DMS 273 (cell line): ENCODE measurements around the gene RBM19.

ENCODE experiments used
- DNase-seq: peaks from one replicate; lab custom pipeline; 2025; ENCODE audit not compliant: unreplicated experiment; lab: John Stamatoyannopoulos, UW

Gene RBM19

DNA sequence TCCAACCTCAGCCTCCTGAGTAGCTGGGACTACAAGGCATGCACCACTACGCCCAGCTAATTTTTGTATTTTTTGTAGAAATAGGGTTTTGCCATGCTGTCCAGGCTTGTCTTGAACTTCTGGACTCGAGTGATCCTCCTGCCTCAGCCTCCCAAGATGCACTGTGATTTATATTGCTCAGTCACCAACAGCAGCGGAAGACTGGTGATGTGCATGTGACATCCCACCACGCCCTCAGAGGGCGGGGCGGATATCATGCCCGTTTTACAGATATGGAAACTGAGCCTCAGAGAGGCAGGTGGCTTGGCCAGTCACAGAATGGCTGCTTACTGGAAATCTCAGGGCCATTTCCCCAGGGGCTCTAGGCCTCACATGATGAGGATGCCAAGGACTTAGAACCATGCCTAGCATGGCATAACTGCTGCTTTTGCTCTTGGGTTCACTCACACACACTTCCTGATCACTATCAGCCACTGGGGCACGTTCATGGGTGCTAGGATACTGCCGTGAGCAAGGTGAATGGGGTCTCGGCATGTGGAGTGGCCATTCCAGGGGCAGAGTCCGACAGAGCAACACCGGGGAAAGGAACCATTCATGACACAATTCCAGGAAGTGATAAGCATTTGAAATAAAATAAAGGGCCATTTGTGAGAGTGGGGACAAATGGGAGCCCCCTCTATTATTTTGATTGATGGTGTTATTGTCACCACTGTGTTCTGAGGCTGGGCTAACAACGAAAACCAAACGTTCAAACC, 31.9 kb downstream of the RBM19 start:
- no peak for DNase-seq

DNA sequence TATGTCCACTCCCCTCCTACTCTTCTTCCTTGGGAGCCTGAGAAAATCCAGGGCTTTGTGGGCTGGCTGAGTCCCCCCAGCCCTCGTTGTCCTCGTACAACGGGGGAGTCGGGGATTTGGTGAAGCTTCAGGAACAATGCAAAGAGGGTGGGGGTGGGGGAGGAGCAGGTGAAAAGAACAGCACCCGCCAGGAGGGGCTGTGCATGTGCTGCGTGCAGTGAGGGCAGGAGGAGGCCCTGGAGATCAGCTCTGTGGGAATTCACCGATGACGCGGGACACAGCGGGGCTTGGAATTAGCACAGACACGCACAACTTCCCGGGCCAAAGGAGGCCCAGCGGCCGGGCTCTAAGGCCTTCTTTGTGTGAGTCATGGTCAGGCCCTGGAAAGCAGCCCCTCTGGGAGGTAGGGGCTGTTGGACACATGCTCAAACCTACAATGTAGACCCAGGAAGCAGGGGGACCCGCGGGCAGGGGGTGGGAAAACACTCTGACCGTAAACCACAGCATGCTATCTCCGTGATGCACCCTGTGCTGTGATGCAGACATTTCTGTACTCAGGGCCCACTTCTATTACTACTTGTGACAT, 32.8 kb downstream of the RBM19 start:
- no peak for DNase-seq

DNA sequence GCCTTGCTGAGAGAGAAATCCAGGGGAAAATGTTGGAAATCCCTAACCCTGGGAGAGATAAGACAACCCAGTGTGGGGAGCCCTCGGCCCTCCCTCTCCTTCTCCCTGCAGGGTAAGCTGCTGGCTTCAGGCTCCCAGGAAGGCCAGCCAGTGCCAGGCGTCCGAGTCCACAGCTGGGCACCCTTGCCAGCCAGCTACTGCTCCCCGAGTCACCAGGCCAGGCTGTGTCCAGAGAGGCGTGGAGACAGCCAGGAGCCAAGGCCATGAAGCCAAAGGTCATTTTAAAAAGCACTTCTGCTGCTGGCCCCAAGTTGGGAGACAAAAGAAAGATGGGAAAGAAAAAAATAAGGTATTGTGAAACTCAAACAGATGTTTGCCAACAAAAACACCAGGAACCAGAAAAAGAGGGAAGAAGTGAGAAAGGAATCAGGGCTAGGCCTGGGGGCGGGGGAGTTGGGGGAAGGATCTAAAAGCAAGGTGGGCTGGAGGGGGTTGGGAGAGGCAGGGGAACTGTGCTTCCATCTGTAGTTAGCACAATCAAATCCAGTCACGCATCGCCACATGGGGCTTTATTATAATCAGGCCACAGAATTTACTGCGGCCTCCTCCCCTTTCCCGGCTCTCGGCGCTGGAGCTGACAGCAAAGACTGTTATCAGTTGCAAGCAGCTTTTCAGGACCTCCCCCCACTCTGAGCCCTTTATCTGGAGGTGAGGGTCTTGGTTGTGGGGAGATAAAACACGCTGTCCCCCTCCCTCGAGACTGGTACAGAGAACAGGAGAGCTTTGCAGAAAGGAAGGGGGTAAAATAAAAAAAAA, 33.5 kb downstream of the RBM19 start:
- DNase-seq: no peak

DNA sequence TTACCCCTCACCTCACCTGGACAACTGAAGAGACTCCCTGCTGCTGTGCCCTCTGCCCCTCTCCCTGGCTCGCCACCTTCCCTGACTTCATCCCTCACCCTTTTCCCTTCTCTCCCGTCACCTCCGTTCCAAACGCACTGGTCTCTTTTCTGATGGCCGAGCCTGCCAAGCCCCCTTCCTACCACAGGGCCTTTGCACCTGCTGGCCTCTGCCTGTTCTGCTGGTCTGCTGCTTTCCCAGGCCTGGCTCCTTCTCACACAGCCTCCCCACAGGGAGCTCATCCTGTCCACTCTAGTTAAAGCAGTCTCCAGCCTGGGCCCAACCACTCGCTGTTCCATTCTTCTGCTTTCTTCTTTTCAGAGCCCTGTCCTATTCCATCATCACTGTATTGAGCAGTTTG, 34.6 kb downstream of the RBM19 start:
- no peak for DNase-seq

DNA sequence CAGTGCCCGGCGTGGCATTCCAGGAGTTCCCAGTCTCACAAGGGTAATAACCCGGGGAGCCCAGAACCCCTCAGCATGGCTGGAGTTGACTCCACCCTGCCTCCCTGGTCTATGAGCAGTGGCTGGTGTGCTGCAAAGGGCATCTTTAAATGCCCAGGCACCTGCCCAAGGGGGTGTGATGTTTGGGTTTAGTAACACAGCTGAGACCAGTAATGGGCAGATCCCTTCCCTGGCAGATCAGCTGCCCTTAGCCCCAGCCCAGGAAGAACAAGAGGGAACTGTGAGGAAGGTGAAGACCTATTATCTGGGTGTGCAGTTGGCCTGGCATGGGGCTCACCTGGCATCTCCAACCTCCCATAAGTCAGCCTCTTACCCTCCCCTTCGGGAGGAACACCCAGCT, 35.9 kb downstream of the RBM19 start:
- no peak for DNase-seq

DNA sequence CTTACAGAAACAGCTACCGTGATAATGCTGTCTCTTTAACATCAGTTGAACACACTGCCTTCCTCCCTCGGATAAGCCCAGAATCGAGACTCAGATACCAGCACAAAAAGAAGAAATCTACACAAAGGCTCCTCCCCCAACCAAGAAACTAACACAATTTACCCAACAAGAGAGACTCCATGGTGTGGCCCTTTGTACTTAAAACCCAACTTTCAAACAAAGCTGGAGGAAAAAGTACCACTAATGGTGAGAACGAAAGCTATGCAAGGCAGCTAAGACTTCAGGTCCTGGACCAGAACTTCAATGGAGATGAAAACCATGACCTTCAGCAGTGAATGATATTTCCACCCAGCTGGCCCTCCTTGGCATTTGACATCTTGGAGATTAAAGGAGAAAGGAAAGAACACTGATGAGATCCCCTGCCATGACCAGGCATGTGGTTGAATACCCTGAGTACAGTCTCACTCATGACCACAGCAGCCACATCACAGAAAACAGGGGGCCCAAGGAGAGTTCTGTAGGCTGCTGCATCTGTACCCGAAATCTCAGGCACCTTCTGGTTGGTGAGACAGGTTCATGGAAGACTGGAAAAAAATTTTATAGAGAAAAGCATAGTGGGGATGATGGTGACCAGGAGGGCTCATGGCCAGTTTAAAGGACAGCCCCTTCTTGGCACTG, 36.7 kb downstream of the RBM19 start:
- DNase-seq: no peak

DNA sequence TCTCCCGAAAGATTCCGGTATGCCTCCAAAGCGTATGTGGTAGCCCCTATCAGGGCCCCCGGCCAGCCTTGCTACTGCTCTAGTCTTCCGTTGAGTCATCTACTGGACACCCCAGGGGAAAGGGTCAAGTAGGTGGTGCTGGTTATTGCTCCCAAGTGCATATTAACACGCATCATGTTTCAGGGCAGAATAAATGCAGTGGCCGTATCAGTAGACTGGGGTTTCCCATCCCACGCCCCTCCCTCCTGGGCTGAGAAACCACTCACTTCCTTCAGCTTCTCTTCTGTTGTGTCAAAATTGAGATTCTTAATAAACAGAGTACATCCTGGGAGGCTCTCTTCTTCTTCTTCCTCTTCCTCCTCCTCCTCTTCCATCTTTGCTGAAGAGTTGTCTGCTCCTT, 39.3 kb downstream of the RBM19 start:
- no peak for DNase-seq

DNA sequence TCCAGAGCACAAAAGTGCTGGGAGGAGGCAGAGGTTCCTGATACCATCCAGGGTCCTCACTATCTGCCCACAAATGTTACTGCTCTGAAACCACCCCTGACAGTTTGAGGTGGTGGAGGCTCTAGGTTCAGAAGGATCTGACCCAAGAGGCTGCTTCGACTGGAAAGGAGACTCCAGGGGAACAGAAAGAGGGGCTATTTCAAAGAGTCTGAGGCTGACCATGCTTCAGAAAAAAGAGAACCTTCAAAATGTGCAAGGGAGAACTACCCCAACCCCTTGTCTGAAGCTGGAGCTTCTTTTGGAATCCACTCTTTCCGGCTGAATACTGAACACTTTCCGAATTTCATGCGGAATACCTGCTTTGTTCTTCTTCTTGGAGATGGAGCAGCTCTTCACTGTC, 41.8 kb downstream of the RBM19 start:
- DNase-seq: no peak

DNA sequence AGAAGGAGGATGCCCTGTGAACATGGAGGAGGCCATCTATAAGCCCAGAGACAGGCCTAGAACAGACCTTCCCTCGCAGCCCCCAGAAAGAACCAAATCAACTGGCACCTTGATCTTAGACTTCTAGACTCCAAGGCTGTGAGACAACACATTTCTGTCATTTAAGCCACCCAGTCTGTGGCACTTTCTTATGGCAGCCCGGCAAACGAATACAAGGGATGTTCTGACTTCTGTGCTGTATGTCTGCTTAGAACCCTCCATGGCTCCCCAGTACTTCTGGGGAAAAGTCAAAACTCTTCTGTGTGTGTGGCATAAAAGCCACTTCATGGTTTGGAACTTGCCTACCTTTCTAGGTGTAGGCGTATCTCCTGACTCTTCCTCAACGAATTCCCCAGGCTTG, 42.9 kb downstream of the RBM19 start:
- no peak for DNase-seq

DNA sequence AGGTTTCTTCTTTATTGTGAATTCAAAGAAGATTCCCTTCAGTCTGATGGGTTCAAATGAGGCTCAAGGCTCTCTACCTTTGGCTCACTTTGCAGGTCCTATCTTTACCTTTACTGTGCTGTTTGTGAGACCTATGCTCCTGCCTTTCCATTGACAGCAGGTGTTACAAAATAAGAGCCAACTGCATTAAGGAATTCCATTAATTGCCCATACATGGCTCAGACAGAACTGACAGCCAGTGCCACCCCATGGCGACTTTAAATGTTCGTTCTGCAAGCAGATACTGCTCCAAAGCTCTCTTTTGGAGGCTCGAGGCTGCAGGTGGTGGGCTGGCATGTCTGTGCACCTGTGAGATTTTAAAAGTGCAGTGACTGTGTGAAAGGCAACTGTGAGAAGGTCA, 44.7 kb downstream of the RBM19 start:
- no peak for DNase-seq

DNA sequence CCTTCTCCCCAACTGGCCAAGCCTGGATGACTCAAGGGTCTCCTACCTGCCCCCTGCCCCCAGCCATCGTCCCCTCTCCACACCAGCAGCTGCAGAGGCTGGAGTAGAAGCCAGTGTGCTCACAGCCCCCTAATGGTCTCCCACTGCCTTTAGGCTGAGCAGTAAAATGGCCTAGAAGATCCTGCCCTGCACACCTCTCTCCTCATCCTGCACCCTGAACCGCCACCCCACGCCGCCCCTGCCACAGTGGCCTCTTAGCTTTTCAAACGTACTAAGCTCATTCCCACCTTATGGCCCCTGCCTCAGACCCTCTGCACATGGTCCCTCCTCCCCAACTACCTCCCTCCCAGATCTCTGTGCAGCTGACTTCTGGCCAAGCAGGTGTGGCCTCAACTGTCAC, 46.3 kb downstream of the RBM19 start:
- DNase-seq: no peak

DNA sequence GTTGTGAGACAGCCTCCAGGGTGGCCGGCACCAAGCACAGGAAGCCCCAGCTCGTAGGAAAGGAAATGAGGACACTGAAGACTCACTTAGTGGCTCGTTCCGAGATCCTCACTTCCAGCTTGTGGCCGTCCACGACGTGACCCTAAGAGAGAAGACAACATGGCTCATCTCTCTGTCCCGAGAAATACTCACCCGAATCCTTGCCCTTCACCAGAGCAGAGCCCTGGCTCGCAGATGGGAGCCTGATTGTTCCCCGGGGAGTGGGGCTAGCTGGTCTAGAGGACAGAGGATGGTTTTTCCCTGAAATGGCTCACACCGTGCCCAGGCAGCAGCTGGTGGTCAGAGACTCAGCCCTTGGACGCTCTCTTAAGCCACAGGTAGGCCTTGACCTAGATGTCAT, 47.8 kb downstream of the RBM19 start:
- DNase-seq: no peak

DNA sequence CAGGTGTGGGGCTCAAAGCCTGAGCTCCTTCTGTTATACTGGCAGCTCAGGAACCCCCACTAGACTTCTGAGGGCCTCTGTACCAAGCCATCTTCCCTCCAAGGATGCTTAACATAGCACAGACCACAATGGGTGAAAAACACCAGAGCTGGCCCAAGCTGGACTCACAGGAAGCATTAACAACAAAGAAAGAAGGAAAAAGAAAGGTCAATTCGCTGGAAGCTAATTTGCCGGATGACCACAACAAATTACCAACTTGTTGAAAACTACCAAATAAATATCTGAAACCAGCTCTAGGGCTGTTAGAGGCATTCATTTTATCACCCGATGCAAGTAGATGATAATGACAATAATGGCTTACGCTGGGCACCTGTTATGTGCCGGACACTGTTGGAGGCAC, 48.7 kb downstream of the RBM19 start:
- no peak for DNase-seq

DNA sequence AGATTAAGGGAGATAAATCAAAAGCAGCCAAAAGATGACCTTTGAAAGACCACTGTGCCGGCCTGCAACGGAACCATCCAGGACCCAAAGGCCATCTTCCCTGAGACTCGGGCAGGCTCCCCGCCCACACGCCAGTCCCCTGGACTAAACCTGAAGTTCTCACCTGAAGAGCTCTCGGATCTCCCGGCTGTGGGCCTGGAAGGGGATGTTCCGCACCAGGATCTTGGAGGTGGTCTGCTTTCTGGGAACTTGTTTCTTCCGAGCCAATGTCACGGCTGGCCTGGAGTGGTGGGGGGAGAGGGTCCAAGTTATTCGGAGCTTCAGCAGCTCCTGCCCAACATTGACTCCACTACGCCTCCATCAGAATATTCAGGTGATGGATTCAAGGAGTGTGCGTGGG, 51.3 kb downstream of the RBM19 start:
- DNase-seq: no peak

DNA sequence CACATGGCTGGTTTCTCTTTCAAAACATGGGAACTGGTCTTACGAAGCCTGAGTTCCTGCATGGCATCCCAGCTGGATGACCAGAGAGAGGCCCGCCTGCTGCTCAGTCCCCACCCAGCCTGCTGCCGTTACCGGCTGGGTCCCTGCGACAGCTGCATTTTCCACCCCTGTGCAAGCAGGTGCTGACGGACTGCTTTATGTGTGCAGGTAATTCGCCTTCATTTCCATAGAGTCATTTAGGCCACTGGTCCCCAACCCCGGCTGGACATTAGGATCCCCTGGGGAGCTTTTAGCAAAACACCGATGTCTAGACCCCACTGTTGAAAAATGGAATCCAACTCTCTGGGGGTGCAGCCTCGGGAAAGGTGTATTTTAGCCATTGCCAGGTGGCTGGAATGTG, 51.9 kb downstream of the RBM19 start:
- no peak for DNase-seq

DNA sequence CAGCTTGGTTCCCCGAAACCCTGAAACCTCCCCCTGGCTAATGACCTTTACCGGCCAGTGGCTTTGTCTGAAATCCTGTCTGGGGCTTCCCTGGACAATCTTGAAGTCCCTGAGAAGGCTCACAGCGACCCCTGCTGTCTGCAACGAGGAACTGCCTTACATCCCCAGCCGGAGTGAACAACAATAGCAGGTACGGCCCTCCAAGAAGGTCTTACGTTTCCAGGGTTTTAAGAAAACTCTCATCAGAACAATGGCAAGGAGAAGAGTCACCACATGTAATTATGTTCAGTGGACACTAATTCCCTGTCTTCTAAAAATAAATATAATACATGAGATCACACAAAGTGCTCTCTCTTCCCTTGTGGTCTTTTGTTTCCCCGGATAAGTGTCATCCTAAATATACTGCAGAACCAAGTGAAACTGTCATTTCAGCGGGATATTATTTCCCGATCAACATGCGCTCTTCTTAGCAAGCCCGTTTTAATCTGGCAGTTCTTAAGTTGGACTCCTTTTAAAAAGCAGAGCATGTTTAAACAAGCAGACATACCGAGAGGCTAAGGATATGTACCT, 53.3 kb downstream of the RBM19 start:
- peak; percentile 67 for DNase-seq

DNA sequence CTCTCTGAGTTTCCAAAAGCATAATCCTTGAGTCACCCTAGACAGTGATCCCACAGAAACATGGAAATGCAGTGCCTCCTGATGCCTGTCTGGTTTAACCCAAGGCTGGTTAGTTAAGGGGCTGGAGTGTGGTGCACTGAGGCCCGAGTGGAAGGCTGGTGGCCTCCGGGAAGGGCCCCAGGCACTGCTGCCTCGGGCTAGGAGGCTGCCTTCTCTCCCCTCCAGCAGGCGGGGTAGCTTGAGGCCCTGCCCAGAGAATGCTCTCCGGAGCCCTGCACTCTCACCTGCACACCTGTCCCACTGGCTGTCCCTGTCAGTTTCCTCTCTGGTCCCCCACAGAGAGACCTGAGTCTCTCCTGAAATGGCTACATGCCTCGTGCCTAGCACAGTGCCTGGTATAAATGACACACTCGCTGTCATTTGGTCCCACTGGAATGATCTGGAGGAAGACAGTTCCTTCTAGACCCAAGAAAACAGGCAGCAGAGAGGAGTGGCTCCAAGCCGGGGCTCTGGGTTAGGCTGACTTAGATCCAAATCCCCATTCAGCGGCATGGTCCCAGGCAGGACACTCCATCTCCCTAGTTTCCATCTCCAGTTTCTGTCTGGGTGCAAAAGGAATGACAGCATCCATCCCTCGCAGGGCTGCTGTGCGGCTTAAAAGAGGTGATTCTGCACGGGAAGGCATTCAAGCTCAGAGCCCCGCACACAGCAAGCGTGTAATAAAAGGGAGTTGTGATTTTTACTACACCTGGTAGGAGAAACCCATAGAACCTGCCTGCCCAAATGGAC, 54.0 kb downstream of the RBM19 start:
- no peak for DNase-seq

DNA sequence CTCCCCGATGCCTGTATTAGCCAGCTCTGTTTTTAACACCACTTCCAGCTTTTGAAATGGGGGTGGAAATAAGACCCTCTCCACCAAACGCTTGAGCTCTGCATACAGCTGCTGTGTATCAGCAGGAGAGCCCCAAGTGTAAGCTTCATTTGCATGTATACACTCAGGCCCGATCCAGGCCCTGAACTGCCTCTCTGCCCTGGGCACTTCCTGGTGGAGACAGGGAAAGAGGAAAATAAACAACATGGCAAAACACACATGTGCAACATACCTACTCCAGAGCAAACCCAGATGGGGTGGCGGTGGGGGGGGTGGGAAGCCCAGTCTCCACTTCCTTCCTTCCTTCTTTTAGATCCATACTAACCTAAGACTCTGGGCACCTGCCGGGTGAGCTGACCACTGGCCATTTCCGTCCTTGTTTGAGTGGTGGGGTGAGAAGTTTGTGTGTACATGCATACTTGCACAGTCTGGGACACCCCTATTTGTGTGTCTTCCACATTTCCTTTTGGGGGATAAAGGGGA, 55.3 kb downstream of the RBM19 start:
- no peak for DNase-seq

DNA sequence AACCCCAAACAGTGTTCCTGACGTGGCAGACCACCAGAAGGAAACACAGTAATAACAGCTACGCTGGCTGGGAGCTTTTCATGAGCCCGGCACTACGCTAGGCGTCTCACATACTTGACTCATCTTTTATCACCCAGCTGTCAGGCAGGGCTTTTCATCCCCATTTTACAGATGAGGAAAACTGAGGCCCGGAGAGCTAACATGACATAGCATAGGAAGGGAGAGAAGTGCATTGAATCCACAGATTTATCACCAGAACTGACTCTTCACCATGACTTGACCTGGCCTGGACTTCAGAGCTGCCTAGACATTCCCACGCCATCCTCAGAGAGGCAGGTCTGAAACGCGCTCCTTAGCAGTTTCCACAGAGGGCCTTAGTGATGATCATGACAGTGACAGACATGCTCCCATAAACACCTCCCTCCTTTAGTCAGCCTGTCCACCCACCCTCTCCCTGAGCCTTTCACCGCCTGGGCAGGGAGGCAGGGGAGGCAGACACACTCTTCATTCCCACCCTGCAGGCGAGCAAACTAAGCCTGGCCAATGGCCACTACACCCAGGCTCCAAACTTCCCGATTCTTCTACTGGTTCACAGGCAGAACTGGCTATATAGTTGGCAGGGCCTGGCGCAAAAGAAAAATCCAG, 56.2 kb downstream of the RBM19 start:
- no peak for DNase-seq

DNA sequence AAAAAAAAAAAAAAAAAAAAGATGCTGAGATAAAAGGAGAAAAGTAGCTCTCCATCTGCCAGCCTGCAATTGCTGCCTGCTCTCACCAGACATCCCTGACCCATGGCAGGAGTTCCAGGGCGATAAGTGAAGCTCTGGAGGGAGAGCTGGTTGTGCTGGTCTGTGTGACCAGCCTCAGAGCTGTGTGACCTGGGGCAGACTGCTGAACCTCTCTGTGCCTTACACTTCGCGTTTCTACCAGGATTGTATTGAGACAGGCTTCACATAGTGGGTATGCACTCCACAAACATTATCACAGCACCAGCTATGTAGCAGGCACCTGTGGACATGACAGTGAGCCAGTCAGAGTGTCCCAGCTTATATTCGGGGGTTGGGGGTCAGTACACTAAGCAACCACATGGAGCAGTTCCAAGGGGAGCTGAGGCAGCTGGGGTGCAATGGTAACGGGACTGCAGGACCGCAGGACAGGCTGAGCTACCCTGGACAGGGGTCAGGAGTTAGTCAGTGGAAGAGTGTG, 57.5 kb downstream of the RBM19 start:
- no peak for DNase-seq
